Colon (tissue), 2 donors: Measurements from ENCODE around the gene HHIPL1.

Experiments
- FAIRE-seq: peaks from 2 replicates; lab custom pipeline; 2012; peaks lifted over from hg19 to GRCh38; lab: Jason Lieb, UNC
- donor health status: control.
- donor health status: control.

Gene HHIPL1

GRCh38 chr14:99676657-99677056 is 31.7 kb downstream of the HHIPL1 start:
- FAIRE-seq: no peak

- no peak for FAIRE-seq
Observed at GRCh38 chr14:99677231-99678140, 32.6 kb downstream of the HHIPL1 start.

- FAIRE-seq: no peak
Observed at GRCh38 chr14:99678198-99678597, 33.3 kb downstream of the HHIPL1 start.

GRCh38 chr14:99679111-99679510 is 34.2 kb downstream of the HHIPL1 start:
- FAIRE-seq: no peak

DNA sequence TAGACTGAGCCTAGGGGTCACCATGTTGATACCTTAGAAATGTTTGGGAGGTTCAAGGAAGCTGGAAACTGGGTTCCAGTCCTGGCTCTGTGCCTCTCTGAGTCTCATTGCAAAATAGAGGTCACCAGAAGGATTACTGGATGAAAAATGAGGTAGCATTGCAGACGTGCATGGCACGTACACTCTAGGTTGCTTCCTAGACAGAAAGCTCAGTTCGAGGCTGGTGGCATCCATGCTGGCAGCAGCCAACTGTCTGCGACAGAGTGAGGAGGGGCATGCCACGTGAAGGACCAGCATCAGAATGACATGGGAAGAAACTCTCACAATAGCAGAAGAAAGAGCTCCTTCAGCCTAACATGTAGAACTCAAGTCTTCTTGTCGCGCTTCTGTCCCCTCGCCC is 34.6 kb downstream of the HHIPL1 start:
- no peak for FAIRE-seq

DNA sequence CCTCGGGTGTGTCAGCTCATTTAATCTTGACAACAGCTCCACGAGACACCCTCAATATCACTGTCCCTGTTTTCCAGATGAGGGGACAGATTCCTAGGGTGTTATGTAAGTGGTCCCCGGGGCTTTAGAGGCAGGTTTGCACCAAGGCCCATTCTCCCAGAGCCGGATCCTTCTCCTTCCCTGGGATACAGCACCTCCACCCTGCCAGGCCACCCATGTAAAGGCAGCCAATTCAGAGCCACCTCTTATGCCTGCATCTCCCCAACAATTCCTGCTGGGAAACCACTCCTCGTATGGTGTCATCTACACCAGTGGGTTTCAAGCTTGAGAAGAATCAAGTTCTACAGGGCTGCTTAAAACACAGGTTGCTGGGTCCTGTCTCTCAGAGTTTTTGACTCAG is 35.1 kb downstream of the HHIPL1 start:
- no peak for FAIRE-seq

DNA sequence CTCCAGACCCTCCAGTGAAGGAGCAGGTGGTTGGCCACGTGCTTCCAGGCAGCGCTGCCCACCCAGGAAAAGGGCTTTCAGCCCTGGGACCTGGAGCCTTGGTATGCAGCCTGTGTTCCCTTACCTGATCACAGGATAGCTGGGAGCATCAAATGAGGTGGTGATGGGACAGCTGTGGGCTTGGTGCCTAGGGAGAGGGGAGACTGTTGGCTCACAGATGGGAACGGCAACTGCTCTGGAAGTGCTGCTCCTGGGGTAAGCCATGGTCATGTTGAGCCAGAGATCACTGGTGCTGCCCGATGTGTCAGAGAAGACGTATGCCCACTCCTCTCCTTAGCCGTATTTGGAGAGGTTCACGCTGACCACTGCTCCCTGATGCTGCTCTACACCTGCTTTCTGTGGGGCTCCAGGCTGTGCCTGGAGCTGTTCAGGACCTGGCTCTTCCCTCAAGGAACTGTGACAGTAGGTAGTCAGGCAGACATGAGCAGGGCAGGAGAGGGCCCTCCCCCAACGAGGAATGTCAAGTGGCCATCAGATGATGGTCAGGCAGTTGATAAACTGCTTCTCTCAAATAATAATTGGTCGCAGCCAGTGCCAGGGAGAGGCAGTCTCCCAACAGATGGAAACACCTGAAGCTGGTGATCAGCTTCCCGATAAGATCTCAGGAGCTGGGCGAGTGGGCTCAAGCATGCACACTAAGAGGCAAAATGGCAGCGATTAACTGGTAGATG is 36.3 kb downstream of the HHIPL1 start:
- FAIRE-seq: no peak

GRCh38 chr14:99681832-99682148 is 36.9 kb downstream of the HHIPL1 start:
- FAIRE-seq: no peak

GRCh38 chr14:99682809-99683618 is 38.1 kb downstream of the HHIPL1 start:
- no peak for FAIRE-seq

GRCh38 chr14:99683619-99684409 is 38.9 kb downstream of the HHIPL1 start, which contains the start of gene CYP46A1:
CYP46A1 (plus strand) TSS chr14:99684298; CDS start chr14:99684418, 120 bp downstream.
- no peak for FAIRE-seq

GRCh38 chr14:99684410-99684934 is 39.5 kb downstream of the HHIPL1 start:
- no peak for FAIRE-seq

GRCh38 chr14:99685151-99685591 is 40.2 kb downstream of the HHIPL1 start:
- FAIRE-seq: no peak

DNA sequence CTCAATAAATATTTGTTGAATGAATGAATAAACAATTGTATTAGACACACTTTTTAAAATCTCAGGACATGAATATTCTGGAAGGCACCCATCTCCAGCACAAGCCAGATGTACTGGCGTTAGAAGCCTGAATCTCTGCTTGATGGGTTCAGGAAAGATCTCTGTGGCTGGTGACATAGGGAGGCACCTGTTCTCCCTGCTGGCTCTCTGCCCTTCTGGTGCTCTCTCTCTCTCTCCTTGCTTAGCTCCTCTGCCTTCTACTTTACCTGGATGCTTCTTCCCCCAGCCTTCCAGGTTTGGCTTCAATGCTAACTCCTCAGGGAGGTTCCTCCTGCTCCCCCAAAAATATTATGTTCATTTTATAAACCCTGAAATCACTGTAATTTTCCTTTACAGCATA is 40.7 kb downstream of the HHIPL1 start:
- no peak for FAIRE-seq

- FAIRE-seq: no peak
Observed at GRCh38 chr14:99686557-99687283, 41.8 kb downstream of the HHIPL1 start.

GRCh38 chr14:99687284-99688209 is 42.6 kb downstream of the HHIPL1 start:
- FAIRE-seq: no peak

- no peak for FAIRE-seq
Observed at GRCh38 chr14:99688210-99688581, 43.3 kb downstream of the HHIPL1 start.

DNA sequence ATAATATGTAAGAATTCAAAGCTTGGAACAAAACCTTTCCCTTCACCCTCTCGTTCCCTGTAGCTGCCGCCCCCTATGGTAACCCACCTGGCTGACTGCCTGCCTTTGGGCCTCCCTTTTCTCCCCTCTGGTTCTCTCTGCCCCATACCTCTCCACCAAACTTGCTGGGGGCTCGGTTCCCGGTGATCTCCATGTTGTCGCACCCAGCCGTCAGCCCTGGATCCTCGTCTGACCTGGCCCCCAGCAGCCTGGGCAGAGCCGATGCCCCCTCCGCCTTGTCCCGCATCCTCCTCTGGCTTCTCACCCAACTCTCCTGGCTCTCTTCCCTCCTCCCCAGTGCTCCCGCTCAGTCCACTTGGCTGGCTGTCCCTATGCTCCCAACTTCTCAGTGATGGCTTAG is 43.7 kb downstream of the HHIPL1 start:
- no peak for FAIRE-seq

GRCh38 chr14:99689266-99690236 is 44.6 kb downstream of the HHIPL1 start:
- FAIRE-seq: no peak
